Tibial nerve (tissue), 4 donors: Measurements from ENCODE around the gene TUBB2B.

Source experiments
- EP300 ChIP-seq, 2 donors: sonication (generic); formaldehyde crosslinking; IDR thresholded peaks; one replicate each; pipeline ENCODE4 v1.6.1; 2017; ENCODE audit warnings: antibody characterized with exemption in 2 of 2, mild to moderate bottlenecking in 1 of 2
- POLR2A ChIP-seq, 2 donors: fragments of 450-650 bp; IDR thresholded peaks; one replicate each; pipeline ENCODE4 v1.6.1; 2017; ENCODE audit warnings: antibody characterized with exemption in 2 of 2, mild to moderate bottlenecking in 2 of 2, moderate library complexity in 2 of 2
- TF ChIP-seq, protein P1 (sequence below), 5 experiments: fragments of 200-600 bp in 3 of 5; fragments of 450-650 bp in 2 of 5; sonication (generic) in 3 of 5; IDR thresholded peaks; one replicate each; pipeline ENCODE4 v1.5.1; 2016 to 2019; ENCODE audit warnings: antibody characterized with exemption in 5 of 5, mild to moderate bottlenecking in 3 of 5, moderate library complexity in 2 of 5

DNA sequence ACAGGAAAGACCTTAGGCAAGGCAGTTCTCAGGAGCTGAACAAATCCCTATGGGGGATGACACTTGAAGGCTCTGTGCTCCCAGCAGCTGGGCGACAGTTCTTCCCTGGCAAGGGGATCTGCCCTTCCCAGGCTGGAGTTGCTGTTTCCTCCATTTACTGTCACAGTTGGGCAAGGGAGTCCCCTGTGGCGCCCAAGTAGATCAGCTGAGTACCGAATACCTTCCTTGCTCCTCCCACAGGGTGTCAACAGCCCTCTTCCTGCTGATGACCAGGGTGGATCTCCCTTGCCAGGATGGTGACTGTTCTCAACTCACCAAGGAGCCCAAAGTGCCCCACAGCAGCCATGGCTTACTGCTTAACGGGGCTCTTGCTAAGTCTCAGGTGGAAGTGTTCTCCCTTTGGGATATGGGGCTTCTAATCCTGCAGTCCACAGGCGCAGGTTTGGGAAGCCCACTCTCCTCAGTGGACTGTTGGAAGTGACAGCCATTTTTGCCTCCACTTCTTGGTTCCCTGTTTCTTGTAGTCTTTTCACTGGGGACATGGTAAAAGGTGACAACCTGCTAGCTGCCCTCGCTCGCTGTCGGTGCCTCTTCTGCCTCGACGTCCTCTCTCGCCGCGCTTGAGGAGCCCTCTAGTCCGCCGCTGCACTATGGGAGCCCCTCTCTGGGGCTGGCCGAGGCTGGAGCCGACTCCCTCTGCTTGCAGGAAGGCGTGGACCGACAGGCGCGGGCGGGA, 25.6 kb upstream of the TUBB2B start:
- TF ChIP-seq, protein P1, sequence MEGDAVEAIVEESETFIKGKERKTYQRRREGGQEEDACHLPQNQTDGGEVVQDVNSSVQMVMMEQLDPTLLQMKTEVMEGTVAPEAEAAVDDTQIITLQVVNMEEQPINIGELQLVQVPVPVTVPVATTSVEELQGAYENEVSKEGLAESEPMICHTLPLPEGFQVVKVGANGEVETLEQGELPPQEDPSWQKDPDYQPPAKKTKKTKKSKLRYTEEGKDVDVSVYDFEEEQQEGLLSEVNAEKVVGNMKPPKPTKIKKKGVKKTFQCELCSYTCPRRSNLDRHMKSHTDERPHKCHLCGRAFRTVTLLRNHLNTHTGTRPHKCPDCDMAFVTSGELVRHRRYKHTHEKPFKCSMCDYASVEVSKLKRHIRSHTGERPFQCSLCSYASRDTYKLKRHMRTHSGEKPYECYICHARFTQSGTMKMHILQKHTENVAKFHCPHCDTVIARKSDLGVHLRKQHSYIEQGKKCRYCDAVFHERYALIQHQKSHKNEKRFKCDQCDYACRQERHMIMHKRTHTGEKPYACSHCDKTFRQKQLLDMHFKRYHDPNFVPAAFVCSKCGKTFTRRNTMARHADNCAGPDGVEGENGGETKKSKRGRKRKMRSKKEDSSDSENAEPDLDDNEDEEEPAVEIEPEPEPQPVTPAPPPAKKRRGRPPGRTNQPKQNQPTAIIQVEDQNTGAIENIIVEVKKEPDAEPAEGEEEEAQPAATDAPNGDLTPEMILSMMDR (IDR thresholded peaks at IDR 0.05), result no peak
- no peak for TF ChIP-seq POLR2A (IDR thresholded peaks at IDR 0.05)
- TF ChIP-seq EP300 (IDR thresholded peaks at IDR 0.05), result no peak
